H54 (cell line): ENCODE measurements around the gene IL32.

Experiments used
- DNase-seq: peaks from one replicate; pipeline ENCODE4 v3.0.0; 2011; ENCODE audit warnings: low spot score, mixed read lengths; ENCODE audit not compliant: insufficient read length
- FAIRE-seq: peaks from 3 replicates; lab custom pipeline; 2011; peaks lifted over from hg19 to GRCh38; lab: Jason Lieb, UNC
- POLR2A ChIP-seq: IDR thresholded peaks from 2 replicates; pipeline ENCODE4 v1.6.1; 2011; ENCODE audit warnings: low read depth, mild to moderate bottlenecking, low read length

Gene IL32

DNA sequence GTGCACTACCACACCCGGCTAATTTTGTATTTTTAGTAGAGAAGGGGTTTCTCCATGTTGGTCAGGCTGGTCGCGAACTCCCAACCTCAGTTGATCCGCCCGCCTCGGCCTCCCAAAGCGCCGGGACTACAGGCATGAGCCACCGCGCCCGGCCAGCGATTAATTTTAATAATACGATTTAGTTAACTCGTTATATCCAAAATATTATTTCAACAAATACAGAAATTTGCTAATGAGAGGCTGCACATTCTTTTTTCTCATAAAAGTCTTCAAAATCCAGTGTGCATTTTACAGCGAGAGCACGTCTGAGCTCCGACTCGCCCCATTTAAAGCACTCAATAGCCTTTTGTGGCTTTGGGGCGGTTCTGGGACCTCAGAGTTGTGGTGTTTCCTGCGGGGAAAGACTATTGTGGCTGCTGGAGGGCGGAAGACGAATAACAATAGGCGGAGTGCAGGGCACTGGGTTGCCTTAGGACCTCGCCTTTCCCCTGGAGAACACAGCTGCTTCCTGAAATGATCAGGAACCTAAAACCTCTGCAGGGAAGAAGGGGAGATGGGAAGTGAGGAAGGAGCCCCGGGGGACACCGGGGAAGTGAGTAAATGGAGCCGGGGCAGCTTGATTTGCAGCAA lies 36.5 kb downstream of the IL32 start:
- DNase-seq: no peak
- no peak for FAIRE-seq
- TF ChIP-seq POLR2A: no peak

GRCh38 chr16:3106205-3106928 lies 40.9 kb downstream of the IL32 start:
- DNase-seq: peak; percentile 95
- no peak for FAIRE-seq
- peak; percentile 53 for TF ChIP-seq POLR2A

DNA sequence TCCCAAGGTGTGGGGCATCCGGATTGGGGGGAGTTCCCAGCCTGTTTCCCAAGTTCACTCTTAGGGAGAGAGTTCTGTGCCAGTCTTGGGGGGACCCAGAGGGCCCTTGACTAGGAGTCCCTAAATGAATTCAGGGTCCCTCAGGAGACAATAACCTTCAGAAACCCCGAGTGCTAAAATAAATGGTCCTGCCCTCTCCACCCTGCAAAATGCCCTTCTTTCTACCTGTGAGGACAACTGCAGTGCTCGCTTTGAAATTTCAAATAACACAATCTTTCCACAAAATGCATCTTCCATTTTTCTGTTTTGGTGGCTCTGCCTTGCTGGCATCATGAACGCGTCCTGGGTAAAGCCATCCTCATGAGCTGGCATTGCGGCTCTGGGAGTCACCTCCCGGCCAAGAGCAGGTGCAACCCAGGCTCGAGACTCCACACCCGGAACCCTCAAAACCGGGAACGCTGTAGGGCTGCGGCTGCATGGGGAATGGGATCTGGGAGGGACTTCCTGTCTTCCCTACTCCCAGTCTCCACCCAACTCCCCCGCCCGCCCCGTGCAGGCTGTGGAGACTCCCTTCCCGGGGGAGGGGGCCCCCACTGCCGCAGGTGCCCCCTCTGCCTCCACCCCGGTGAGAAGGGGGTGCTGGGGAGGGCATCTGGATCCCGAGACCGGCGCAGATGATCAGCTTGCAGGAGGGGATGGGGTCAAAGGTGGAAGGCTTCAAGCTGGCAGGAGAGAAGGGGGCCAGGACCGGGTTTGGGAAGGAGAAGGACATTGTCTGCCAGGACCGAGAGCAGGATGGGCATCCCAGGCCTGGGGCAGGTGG lies 46.8 kb downstream of the IL32 start, which contains the start of gene ZNF205:
TSS of gene ZNF205 (plus strand) at position 529 of the 823 bp plus-strand sequence. CDS start 845 bp downstream, outside the sequence.
- no peak for FAIRE-seq
- TF ChIP-seq POLR2A: peak; percentile 13
- DNase-seq: peak; percentile 93

DNA sequence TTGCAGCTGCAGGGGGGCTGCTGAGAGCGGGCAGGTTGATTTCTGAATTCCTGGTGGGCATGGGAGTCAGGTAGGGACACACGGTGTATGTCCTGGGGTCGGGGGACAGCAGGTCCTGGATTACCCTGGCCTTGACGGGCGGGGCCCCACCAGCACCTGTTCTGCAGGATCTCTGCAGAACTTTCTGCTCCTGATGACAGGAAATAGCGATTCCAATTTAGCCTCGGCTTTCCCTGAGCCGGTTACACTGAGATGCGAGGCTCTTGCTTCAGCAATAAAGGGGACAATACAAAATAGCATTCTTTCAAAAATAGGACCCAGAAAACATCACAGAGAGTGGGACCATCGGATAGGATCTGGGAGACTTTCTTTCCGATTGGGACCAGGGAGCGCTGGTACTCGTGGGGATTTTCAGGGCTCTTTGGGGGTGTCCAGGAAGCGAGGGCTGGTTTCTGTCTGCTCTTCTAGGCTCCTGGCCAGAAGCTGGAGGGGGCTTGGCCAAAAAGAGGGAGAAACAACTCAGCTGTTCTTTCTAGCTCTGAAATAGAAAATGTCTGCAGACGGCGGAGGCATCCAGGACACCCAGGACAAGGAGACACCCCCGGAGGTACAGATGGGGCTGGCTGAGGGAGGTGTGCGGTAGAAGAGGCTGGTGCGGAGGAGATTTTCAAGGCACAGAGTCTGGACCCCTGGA lies 47.6 kb downstream of the IL32 start:
- DNase-seq: no peak
- no peak; the same call in 1 of the 2 replicates for TF ChIP-seq POLR2A
- FAIRE-seq: no peak

GRCh38 chr16:3113765-3114479 lies 48.5 kb downstream of the IL32 start:
- no peak for FAIRE-seq
- DNase-seq: peak; percentile 63
- TF ChIP-seq POLR2A: no peak

DNA sequence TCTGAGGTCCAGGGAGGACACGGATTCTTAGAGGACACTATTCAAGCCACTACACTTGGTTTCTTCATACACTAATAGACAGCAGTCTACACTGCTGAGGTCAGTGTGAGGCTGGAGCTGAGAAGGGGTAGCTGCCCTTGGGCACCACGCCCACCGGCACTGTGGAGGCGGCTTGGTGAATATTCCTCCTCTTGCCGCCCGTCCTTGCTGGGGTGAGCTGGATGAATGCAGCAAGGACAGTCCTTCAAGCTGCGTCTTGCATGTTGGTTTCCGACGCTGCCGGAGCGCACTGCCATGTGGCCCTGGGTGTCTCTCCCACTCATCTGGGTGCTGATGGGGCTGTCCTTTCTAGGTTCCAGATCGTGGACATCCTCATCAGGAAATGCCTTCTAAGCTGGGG lies 49.6 kb downstream of the IL32 start:
- FAIRE-seq (no peak), DNase-seq (no peak)
- no peak for TF ChIP-seq POLR2A

DNA sequence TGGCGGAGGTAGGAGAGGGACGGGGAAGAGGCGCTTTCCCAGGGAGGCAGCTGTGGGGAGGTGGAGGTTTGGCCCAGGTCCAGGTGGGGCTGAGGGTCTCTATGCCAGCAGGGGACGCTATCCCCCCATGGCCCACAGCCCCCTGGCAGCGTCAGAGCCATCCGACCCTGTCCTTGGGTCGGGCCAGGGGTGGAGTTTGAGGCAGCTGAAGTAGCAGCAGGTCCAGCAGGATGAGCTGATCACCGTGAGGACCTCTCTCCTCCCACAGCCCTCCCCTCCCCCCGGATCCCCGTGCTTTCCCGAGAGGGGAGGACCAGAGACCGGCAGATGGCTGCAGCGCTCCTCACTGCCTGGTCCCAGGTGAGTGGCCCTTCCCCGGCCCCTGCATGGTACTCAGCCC lies 50.1 kb downstream of the IL32 start:
- TF ChIP-seq POLR2A: no peak
- DNase-seq (no peak), FAIRE-seq (no peak)

- FAIRE-seq (no peak), DNase-seq (no peak)
- no peak for TF ChIP-seq POLR2A
Observed at GRCh38 chr16:3118204-3118790, 52.9 kb downstream of the IL32 start.

GRCh38 chr16:3118846-3119245 lies 53.4 kb downstream of the IL32 start:
- TF ChIP-seq POLR2A: no peak
- no peak for DNase-seq
- FAIRE-seq: no peak
